GM23338 (cell line): Measurements from ENCODE around the gene TAF12. TPM values are rescaled to one million over a fixed set of nuclear protein-coding genes. Genes with fewer than 3 reads are reported as not detected.

ENCODE experiments used
- ATAC-seq: fragments of 200-7000 bp; cut with Tn5 transposase; 3 replicates; pipeline ENCODE4 v1.9.1; 2020
- DNase-seq: peaks from one replicate; pipeline ENCODE4 v3.0.0-alpha.2; 2015; ENCODE audit warnings: low spot score
- H2AFZ ChIP-seq: fragments of 200-600 bp; sonication (generic); 2 replicates; pipeline ENCODE4 v1.8.0; 2016; ENCODE audit warnings: antibody characterized with exemption, mild to moderate bottlenecking, moderate library complexity
- H3F3A ChIP-seq: fragments of 200-600 bp; sonication (generic); replicated peaks from 2 replicates; pipeline ENCODE4 v1.8.0; 2017; ENCODE audit warnings: antibody characterized with exemption, mixed run types, low read depth
- H3K27ac ChIP-seq: fragments of 200-600 bp; sonication (generic); 2 replicates; pipeline ENCODE4 v1.6.1; 2016; ENCODE audit warnings: low read depth
- H3K27me3 ChIP-seq: fragments of 200-600 bp; sonication (generic); 2 replicates; pipeline ENCODE4 v1.8.0; 2016; ENCODE audit warnings: mild to moderate bottlenecking, mixed run types, moderate library complexity; ENCODE audit not compliant: insufficient read depth
- H3K36me3 ChIP-seq: fragments of 200-600 bp; sonication (generic); 2 replicates; pipeline ENCODE4 v1.8.0; 2016; ENCODE audit warnings: mild to moderate bottlenecking; ENCODE audit not compliant: insufficient read depth
- H3K4me1 ChIP-seq: fragments of 200-600 bp; sonication (generic); 2 replicates; pipeline ENCODE4 v1.8.0; 2016; ENCODE audit warnings: mild to moderate bottlenecking, moderate library complexity; ENCODE audit not compliant: insufficient read depth
- H3K4me2 ChIP-seq: fragments of 200-600 bp; sonication (generic); 2 replicates; pipeline ENCODE4 v1.7.1; 2017; ENCODE audit warnings: mixed run types
- H3K4me3 ChIP-seq: fragments of 200-600 bp; sonication (generic); 2 replicates; pipeline ENCODE4 v1.6.1; 2016; ENCODE audit warnings: mixed run types
- H3K79me2 ChIP-seq: fragments of 200-600 bp; sonication (generic); replicated peaks from 2 replicates; pipeline ENCODE4 v1.8.0; 2017; ENCODE audit warnings: mild to moderate bottlenecking; ENCODE audit not compliant: insufficient read depth
- H3K9me2 ChIP-seq: fragments of 200-600 bp; sonication (generic); 2 replicates; pipeline ENCODE4 v1.8.0; 2017; ENCODE audit not compliant: insufficient read depth
- H4K20me1 ChIP-seq: fragments of 200-600 bp; sonication (generic); replicated peaks from 2 replicates; pipeline ENCODE4 v1.8.0; 2017; ENCODE audit warnings: mild to moderate bottlenecking; ENCODE audit not compliant: insufficient read depth
- H3K27ac Mint-ChIP-seq: 2 replicates; pipeline ENCODE4 v1.8.0; 2020; ENCODE audit warnings: inconsistent platforms, mild to moderate bottlenecking, moderate library complexity, mixed read lengths
- H3K27me3 Mint-ChIP-seq: 3 replicates; pipeline ENCODE4 v1.8.0; 2022; ENCODE audit warnings: low read depth, mild to moderate bottlenecking, moderate library complexity, mixed read lengths, inconsistent platforms; ENCODE audit not compliant: insufficient read depth, poor library complexity
- H3K36me3 Mint-ChIP-seq: 3 replicates; pipeline ENCODE4 v1.8.0; 2021; ENCODE audit warnings: low read depth, mild to moderate bottlenecking, inconsistent platforms, moderate library complexity, mixed read lengths
- H3K4me1 Mint-ChIP-seq: 3 replicates; pipeline ENCODE4 v1.8.0; 2020; ENCODE audit warnings: mild to moderate bottlenecking, inconsistent platforms, mixed read lengths
- H3K4me3 Mint-ChIP-seq: 3 replicates; pipeline ENCODE4 v1.8.0; 2021; ENCODE audit warnings: moderate library complexity, mild to moderate bottlenecking, inconsistent platforms, mixed read lengths
- H3K9me3 Mint-ChIP-seq: 3 replicates; pipeline ENCODE4 v1.8.0; 2020; ENCODE audit warnings: moderate library complexity, mild to moderate bottlenecking, inconsistent platforms, mixed read lengths
- CREB1 ChIP-seq: fragments of 250-450 bp; sonication (Bioruptor Pico); IDR thresholded peaks from 2 replicates; pipeline ENCODE4 v1.5.0; 2020; ENCODE audit warnings: low read depth, mild to moderate bottlenecking, moderate library complexity
- EZH2phosphoT487 ChIP-seq: fragments of 200-600 bp; sonication (generic); IDR thresholded peaks from one replicate; pipeline ENCODE4 v1.8.1; 2018; ENCODE audit warnings: antibody characterized with exemption; ENCODE audit not compliant: unreplicated experiment
- POLR2AphosphoS5 ChIP-seq: IDR thresholded peaks from 2 replicates; pipeline ENCODE4 v1.6.1; 2016; ENCODE audit warnings: antibody characterized with exemption, low read depth
- STAT1 ChIP-seq: IDR thresholded peaks from one replicate; pipeline ENCODE4 v1.6.1; 2016; ENCODE audit warnings: antibody characterized with exemption; ENCODE audit not compliant: unreplicated experiment
- ZNF114 ChIP-seq: fragments of 250-450 bp; sonication (Bioruptor Pico); IDR thresholded peaks from 2 replicates; pipeline ENCODE4 v1.5.0; 2020; ENCODE audit warnings: mild to moderate bottlenecking, moderate library complexity
- polyA plus RNA-seq: library from polyadenylated mRNA; unstranded; fragments of >200 nt; fragmentation: Nextera tagmentation; extraction: Ambion mirVana; gene quantifications from 2 replicates; pipeline ENCODE4 v1.2.1, GENCODE V29; 2016
- total RNA-seq: library from RNA; depleted of rRNA; stranded (reverse); fragments of >200 nt; shearing (Covaris generic); gene quantifications from 2 replicates; pipeline ENCODE4 v1.2.3, GENCODE V29; 2014
- TF ChIP-seq, protein P1 (sequence below): IDR thresholded peaks from 2 replicates; pipeline ENCODE4 v1.6.1; 2016; ENCODE audit warnings: antibody characterized with exemption
- TF ChIP-seq, protein P2 (sequence below): IDR thresholded peaks from one replicate; pipeline ENCODE4 v1.6.1; 2018; ENCODE audit warnings: antibody characterized with exemption; ENCODE audit not compliant: unreplicated experiment
- TF ChIP-seq, protein P3 (sequence below), 2 experiments: fragments of 200-600 bp in 1 of 2; sonication (generic) in 1 of 2; conservative IDR thresholded peaks; 2 replicates each; pipeline versions ENCODE4 v1.5.1 to v1.6.1; 2016 to 2017; ENCODE audit warnings: antibody characterized with exemption in 2 of 2, low read depth in 2 of 2, mild to moderate bottlenecking in 2 of 2, moderate library complexity in 1 of 2

Gene TAF12
- total and polyA plus RNA-seq, 2 experiments from 2014 or later, result 15.2 to 46.8 TPM

DNA sequence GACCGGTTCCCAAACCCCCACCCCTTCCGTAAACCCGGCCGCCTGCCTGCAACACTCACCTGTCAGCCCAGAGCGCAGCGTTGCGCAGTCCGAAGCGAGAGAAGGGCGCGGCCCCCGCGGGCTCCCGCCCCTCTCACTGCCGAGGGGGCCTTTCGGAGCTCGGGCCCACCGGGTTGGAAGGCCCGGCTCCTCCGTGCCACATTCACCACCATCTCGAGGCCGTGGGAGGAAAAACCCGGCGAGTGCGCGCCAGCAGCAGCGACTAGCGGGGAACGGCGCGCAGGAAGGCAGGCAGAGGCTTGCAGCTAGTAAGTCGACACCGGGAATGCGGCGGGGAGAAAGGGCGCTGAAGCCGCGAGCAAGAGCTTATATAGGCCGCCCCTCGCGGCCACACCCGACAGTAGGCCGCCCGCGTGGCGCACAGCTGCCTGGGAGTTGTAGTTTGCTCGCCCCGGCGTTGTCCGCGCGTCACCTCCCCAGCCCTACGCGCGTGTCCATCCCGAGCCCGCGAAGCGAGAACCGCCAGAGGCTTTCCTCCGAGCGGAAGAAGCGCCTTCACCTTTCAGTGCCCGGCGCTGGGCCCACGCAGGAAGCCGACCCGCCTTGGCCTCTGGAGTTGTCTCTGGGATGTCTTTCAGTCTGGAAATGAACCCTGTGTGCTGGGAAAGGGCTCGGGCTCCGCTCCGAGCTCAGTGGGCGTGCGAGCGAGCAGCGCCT lies 61.2 kb downstream of the TAF12 start:
- ATAC-seq, result peak; percentile 86
- no peaks in the 10 kb centered on the region for H3K9me3 Mint-ChIP-seq
- peak overlapping the region; percentile 96 for H2AFZ ChIP-seq
- H3K4me1 Mint-ChIP-seq, result peaks cover 21% of the 10 kb centered on the region
- H3K4me1 ChIP-seq, result peaks cover 19% of the 10 kb centered on the region
- peaks cover 30% of the 10 kb centered on the region for H4K20me1 ChIP-seq
- peak overlapping the region; percentile 92 for H3K27ac ChIP-seq
- H3K36me3 ChIP-seq, result peaks cover 39% of the 10 kb centered on the region
- H3K4me3 Mint-ChIP-seq, result peak overlapping the region; percentile 98
- peaks cover 4% of the 10 kb centered on the region; the same call in 1 of the 2 replicates for H3K27me3 ChIP-seq
- peak overlapping the region; percentile 96 for H3K27ac Mint-ChIP-seq
- H3K4me2 ChIP-seq, result peak overlapping the region; percentile 100
- DNase-seq, result peak; percentile 95
- H3K27me3 Mint-ChIP-seq, result peaks cover 22% of the 10 kb centered on the region
- no peaks in the 10 kb centered on the region for H3K9me2 ChIP-seq
- H3K36me3 Mint-ChIP-seq, result peaks cover 49% of the 10 kb centered on the region
- TF ChIP-seq, protein P1, sequence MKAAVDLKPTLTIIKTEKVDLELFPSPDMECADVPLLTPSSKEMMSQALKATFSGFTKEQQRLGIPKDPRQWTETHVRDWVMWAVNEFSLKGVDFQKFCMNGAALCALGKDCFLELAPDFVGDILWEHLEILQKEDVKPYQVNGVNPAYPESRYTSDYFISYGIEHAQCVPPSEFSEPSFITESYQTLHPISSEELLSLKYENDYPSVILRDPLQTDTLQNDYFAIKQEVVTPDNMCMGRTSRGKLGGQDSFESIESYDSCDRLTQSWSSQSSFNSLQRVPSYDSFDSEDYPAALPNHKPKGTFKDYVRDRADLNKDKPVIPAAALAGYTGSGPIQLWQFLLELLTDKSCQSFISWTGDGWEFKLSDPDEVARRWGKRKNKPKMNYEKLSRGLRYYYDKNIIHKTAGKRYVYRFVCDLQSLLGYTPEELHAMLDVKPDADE, result peak; percentile 81
- TF ChIP-seq POLR2AphosphoS5 (peak; percentile 100), STAT1 (no peak), EZH2phosphoT487 (no peak), CREB1 (peak; percentile 84)
- TF ChIP-seq, protein P2, sequence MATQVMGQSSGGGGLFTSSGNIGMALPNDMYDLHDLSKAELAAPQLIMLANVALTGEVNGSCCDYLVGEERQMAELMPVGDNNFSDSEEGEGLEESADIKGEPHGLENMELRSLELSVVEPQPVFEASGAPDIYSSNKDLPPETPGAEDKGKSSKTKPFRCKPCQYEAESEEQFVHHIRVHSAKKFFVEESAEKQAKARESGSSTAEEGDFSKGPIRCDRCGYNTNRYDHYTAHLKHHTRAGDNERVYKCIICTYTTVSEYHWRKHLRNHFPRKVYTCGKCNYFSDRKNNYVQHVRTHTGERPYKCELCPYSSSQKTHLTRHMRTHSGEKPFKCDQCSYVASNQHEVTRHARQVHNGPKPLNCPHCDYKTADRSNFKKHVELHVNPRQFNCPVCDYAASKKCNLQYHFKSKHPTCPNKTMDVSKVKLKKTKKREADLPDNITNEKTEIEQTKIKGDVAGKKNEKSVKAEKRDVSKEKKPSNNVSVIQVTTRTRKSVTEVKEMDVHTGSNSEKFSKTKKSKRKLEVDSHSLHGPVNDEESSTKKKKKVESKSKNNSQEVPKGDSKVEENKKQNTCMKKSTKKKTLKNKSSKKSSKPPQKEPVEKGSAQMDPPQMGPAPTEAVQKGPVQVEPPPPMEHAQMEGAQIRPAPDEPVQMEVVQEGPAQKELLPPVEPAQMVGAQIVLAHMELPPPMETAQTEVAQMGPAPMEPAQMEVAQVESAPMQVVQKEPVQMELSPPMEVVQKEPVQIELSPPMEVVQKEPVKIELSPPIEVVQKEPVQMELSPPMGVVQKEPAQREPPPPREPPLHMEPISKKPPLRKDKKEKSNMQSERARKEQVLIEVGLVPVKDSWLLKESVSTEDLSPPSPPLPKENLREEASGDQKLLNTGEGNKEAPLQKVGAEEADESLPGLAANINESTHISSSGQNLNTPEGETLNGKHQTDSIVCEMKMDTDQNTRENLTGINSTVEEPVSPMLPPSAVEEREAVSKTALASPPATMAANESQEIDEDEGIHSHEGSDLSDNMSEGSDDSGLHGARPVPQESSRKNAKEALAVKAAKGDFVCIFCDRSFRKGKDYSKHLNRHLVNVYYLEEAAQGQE, result peak; percentile 21
- H3K4me3 ChIP-seq, result peak overlapping the region; percentile 100
- peaks cover 35% of the 10 kb centered on the region for H3K79me2 ChIP-seq
- peaks cover 49% of the 10 kb centered on the region for H3F3A ChIP-seq

DNA sequence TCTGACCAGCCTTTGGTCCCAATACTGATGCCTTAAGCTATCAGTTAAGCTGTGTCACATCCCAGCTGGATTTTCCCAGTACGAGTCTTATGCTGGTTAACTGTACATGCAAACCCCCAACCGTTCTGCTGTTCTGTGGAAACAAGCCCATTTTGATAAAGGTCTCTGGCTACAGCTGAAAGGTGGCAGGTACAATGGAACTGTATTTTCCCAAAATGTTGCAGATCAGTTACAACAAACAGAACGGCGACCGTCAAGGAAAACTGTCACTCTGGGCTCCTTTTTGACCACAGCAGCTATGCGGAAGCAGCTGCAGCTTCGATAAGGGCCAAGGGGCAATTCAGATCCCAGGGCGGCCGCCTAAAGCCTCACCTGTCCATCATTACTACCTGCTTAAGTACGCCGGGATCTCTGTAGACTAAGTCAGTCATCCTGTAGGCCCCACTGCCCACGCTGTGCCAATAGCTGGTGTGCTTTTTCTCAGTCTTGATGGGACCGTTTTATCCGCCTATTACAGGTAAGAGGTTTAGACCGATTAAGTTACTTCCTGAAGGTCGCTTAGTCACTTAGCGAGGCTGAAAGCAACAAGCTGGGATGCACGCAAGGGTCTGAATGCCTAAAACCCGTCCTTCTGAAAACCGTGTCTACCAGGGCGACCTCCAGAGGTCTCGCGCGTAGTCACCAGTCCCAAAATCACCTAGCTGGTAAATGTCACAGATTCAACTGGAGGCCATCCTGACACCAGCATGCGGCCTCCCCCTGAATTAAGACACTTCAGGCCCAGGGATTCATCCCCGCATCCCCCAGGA lies 61.9 kb downstream of the TAF12 start:
- no peak overlapping the region for H2AFZ ChIP-seq
- peaks cover 4% of the 10 kb centered on the region; the same call in 1 of the 2 replicates for H3K27me3 ChIP-seq
- no peaks in the 10 kb centered on the region for H3K9me3 Mint-ChIP-seq
- peak overlapping the region; percentile 98 for H3K4me3 Mint-ChIP-seq
- peak overlapping the region; percentile 100 for H3K4me3 ChIP-seq
- peaks cover 35% of the 10 kb centered on the region for H3K79me2 ChIP-seq
- peaks cover 19% of the 10 kb centered on the region for H3K4me1 ChIP-seq
- peak overlapping the region; percentile 100 for H3K4me2 ChIP-seq
- peaks cover 18% of the 10 kb centered on the region for H3K4me1 Mint-ChIP-seq
- H3K27ac Mint-ChIP-seq, result peak overlapping the region; percentile 96
- H3K27ac ChIP-seq, result peak overlapping the region; percentile 92
- H4K20me1 ChIP-seq, result peaks cover 30% of the 10 kb centered on the region
- H3K36me3 ChIP-seq, result peaks cover 39% of the 10 kb centered on the region
- H3K27me3 Mint-ChIP-seq, result peaks cover 19% of the 10 kb centered on the region
- peaks cover 52% of the 10 kb centered on the region for H3F3A ChIP-seq
- peaks cover 53% of the 10 kb centered on the region for H3K36me3 Mint-ChIP-seq
- H3K9me2 ChIP-seq, result no peaks in the 10 kb centered on the region
- DNase-seq, result peak; percentile 34
- peak; percentile 39 for ATAC-seq
- TF ChIP-seq ZNF114 (CRISPR knock-in tag), result no peak
- TF ChIP-seq, protein P3, sequence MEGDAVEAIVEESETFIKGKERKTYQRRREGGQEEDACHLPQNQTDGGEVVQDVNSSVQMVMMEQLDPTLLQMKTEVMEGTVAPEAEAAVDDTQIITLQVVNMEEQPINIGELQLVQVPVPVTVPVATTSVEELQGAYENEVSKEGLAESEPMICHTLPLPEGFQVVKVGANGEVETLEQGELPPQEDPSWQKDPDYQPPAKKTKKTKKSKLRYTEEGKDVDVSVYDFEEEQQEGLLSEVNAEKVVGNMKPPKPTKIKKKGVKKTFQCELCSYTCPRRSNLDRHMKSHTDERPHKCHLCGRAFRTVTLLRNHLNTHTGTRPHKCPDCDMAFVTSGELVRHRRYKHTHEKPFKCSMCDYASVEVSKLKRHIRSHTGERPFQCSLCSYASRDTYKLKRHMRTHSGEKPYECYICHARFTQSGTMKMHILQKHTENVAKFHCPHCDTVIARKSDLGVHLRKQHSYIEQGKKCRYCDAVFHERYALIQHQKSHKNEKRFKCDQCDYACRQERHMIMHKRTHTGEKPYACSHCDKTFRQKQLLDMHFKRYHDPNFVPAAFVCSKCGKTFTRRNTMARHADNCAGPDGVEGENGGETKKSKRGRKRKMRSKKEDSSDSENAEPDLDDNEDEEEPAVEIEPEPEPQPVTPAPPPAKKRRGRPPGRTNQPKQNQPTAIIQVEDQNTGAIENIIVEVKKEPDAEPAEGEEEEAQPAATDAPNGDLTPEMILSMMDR (conservative IDR thresholded peaks at IDR 0.05; ENCODE audit: low read depth in 2 of 2), result peak in 1 of 2 experiments; percentile 37; a peak in 3 of 4 replicates
- TF ChIP-seq POLR2AphosphoS5, result peak; percentile 41; the same call in 1 of the 2 replicates
- no peak for TF ChIP-seq CREB1
- TF ChIP-seq EZH2phosphoT487, result no peak
